Type B pancreatic cell (in vitro differentiated cells): Measurements from ENCODE around the gene FBLN7. TPM values are rescaled to one million over a fixed set of nuclear protein-coding genes. Genes with fewer than 3 reads are reported as not detected.

Source experiments
- DNase-seq: peaks from one replicate; pipeline ENCODE4 v3.0.0; 2021; ENCODE audit warnings: mixed read lengths; ENCODE audit not compliant: unreplicated experiment; ENCODE audit errors: extremely low spot score
- H3K27ac Mint-ChIP-seq: 2 replicates; pipeline ENCODE4 v1.8.0; 2021; ENCODE audit warnings: mild to moderate bottlenecking, mixed read lengths
- H3K27me3 Mint-ChIP-seq: 2 replicates; pipeline ENCODE4 v1.8.0; 2021; ENCODE audit warnings: mixed read lengths
- H3K36me3 Mint-ChIP-seq: 2 replicates; pipeline ENCODE4 v1.8.0; 2021; ENCODE audit warnings: mixed read lengths
- H3K4me1 Mint-ChIP-seq: one replicate; pipeline ENCODE4 v1.8.0; 2021; ENCODE audit warnings: mixed read lengths; ENCODE audit not compliant: unreplicated experiment
- H3K4me3 Mint-ChIP-seq: 2 replicates; pipeline ENCODE4 v1.8.0; 2021; ENCODE audit warnings: mild to moderate bottlenecking, mixed read lengths
- H3K9me3 Mint-ChIP-seq: 2 replicates; pipeline ENCODE4 v1.8.0; 2021; ENCODE audit warnings: mixed read lengths
- CTCF ChIP-seq: fragments of 200-600 bp; sonication (generic); conservative IDR thresholded peaks from 2 replicates; pipeline ENCODE4 v1.5.0; 2021; ENCODE audit warnings: antibody characterized with exemption, mild to moderate bottlenecking
- total RNA-seq: library from RNA; stranded (reverse); gene quantifications from 2 replicates; pipeline ENCODE4 v1.2.1, GENCODE V29; 2021; ENCODE audit warnings: low replicate concordance

FBLN7 gene
- total RNA-seq, 1 donor from 2014 or later, result 9.5 TPM

- no peak overlapping the region for H3K4me3 Mint-ChIP-seq
- peaks cover 20% of the 10 kb centered on the region for H3K4me1 Mint-ChIP-seq
- no peak overlapping the region for H3K27ac Mint-ChIP-seq
- no peaks in the 10 kb centered on the region for H3K36me3 Mint-ChIP-seq
- DNase-seq, result peak; percentile 34
- H3K9me3 Mint-ChIP-seq, result no peaks in the 10 kb centered on the region
- TF ChIP-seq CTCF, result no peak
- H3K27me3 Mint-ChIP-seq, result no peaks in the 10 kb centered on the region
Observed at GRCh38 chr2:112151701-112152440, 13.7 kb downstream of the FBLN7 start.

- no peak for TF ChIP-seq CTCF
- Mint-ChIP-seq H3K9me3 (no peaks in the 10 kb centered on the region), H3K27ac (no peak overlapping the region), H3K27me3 (no peaks in the 10 kb centered on the region), H3K36me3 (no peaks in the 10 kb centered on the region), H3K4me3 (no peak overlapping the region), H3K4me1 (peaks cover 20% of the 10 kb centered on the region)
- DNase-seq, result peak; percentile 32
Observed at GRCh38 chr2:112152476-112153178, 14.4 kb downstream of the FBLN7 start.

GRCh38 chr2:112153179-112153490 is 14.9 kb downstream of the FBLN7 start:
- H3K36me3 Mint-ChIP-seq, result no peaks in the 10 kb centered on the region
- no peaks in the 10 kb centered on the region for H3K27me3 Mint-ChIP-seq
- no peak for DNase-seq
- TF ChIP-seq CTCF, result no peak
- H3K27ac Mint-ChIP-seq, result no peak overlapping the region
- no peak overlapping the region for H3K4me3 Mint-ChIP-seq
- peaks cover 16% of the 10 kb centered on the region for H3K4me1 Mint-ChIP-seq
- H3K9me3 Mint-ChIP-seq, result no peaks in the 10 kb centered on the region

- H3K9me3 Mint-ChIP-seq, result no peaks in the 10 kb centered on the region
- H3K27me3 Mint-ChIP-seq, result no peaks in the 10 kb centered on the region
- no peak overlapping the region for H3K4me3 Mint-ChIP-seq
- DNase-seq, result no peak
- H3K36me3 Mint-ChIP-seq, result no peaks in the 10 kb centered on the region
- H3K27ac Mint-ChIP-seq, result no peak overlapping the region
- peaks cover 15% of the 10 kb centered on the region for H3K4me1 Mint-ChIP-seq
- TF ChIP-seq CTCF, result no peak
Observed at GRCh38 chr2:112153501-112153900, 15.3 kb downstream of the FBLN7 start.

GRCh38 chr2:112154246-112155117 is 16.3 kb downstream of the FBLN7 start:
- H3K27me3 Mint-ChIP-seq, result no peaks in the 10 kb centered on the region
- H3K4me1 Mint-ChIP-seq, result peaks cover 15% of the 10 kb centered on the region
- H3K9me3 Mint-ChIP-seq, result peaks cover 5% of the 10 kb centered on the region
- no peak for DNase-seq
- H3K4me3 Mint-ChIP-seq, result no peak overlapping the region
- no peak overlapping the region for H3K27ac Mint-ChIP-seq
- no peak for TF ChIP-seq CTCF
- no peaks in the 10 kb centered on the region for H3K36me3 Mint-ChIP-seq
